GM19455 (cell line): Measurements from ENCODE around the gene PNPLA8.
"Not testable (repeated sequence)": the region's sequence is repeated elsewhere in the genome, so short reads cannot be mapped to it uniquely, and the experiment has no call there.

Experiments
- ATAC-seq: cut with Tn5 transposase; IDR thresholded peaks from one replicate; pipeline ENCODE4 v1.9.1; 2021; ENCODE audit not compliant: unreplicated experiment

The PNPLA8 gene, protein sequence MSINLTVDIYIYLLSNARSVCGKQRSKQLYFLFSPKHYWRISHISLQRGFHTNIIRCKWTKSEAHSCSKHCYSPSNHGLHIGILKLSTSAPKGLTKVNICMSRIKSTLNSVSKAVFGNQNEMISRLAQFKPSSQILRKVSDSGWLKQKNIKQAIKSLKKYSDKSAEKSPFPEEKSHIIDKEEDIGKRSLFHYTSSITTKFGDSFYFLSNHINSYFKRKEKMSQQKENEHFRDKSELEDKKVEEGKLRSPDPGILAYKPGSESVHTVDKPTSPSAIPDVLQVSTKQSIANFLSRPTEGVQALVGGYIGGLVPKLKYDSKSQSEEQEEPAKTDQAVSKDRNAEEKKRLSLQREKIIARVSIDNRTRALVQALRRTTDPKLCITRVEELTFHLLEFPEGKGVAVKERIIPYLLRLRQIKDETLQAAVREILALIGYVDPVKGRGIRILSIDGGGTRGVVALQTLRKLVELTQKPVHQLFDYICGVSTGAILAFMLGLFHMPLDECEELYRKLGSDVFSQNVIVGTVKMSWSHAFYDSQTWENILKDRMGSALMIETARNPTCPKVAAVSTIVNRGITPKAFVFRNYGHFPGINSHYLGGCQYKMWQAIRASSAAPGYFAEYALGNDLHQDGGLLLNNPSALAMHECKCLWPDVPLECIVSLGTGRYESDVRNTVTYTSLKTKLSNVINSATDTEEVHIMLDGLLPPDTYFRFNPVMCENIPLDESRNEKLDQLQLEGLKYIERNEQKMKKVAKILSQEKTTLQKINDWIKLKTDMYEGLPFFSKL

DNA sequence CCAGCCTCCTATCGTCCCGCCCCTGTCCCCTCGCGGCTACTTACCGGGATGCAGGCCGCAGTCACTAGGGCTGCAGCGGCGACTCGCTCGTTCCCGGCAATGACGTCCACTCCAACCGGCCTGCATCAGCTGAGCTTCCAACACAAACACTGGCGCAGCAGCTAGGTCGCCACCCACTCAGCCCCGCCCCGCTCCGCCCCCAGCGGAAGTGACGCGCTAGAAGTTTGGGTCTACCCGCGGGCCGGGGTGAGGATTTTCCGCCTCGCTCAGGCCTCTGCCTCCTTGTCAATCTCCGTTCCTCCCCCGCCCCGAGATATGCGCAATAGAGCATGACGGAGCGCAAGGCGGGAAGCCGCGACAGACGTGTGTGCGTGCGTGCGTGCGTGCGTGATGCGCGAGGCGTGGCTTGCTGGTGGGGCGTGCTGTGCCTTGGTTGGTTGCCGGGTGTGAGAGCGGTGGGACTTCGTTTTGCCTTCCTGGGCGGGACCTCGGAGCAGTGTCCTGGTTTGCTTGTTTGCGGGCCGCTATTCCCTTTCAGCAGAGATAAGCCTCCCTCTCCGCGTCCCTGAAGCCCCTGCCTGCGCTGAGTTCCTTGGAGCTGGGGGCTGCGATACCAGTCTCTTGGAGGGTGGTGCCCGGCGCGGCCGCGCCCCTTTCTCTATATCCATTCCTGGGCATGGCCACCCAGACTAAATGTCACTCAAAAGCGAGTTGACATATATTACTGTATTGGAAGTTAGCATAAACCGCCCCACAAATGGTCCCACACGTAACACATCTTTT lies at the start of gene PNPLA8:
PNPLA8 (minus strand) TSS at position 151 of the 783 bp plus-strand sequence. CDS start 10,644 bp downstream, outside the sequence.
- peak; percentile 94 for ATAC-seq

DNA sequence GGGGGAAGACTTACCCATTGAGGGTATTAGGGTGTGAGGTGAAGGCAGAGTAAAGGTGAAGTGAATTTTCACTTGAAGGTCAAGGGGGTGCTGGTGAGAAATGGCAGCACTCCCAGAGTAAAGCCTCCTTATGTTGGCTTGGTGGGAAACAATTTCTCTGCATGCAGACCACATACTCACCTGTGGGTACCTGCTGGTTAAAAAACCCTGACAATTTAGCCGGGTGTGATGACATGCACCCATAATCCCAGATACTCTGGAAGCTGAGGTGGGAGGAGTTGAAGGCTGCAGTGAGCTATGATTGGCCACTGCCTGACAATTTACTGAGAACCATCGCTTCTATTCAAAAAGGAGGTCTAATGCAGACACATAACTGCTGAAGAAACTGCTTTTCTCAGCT lies 49.2 kb upstream of the PNPLA8 start:
- ATAC-seq, result no peak

DNA sequence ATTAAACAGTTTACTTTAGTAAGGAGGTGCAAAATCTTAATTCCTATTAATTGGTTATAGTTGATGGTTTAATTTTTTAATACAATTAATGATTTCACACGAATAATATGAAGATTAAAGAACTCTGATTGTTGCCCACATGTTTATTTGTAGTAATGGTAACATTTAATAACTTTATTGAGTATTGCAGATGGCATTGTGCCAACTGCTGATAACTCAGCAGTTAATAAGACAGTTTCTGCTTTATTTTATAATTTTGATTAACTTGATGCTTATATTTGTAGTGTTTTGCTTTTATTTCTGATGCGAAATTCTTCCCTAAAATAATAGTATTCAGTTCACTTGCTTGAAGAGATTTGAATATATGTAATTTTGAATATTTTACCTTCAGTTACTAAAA lies 46.5 kb upstream of the PNPLA8 start:
- ATAC-seq, result no peak

DNA sequence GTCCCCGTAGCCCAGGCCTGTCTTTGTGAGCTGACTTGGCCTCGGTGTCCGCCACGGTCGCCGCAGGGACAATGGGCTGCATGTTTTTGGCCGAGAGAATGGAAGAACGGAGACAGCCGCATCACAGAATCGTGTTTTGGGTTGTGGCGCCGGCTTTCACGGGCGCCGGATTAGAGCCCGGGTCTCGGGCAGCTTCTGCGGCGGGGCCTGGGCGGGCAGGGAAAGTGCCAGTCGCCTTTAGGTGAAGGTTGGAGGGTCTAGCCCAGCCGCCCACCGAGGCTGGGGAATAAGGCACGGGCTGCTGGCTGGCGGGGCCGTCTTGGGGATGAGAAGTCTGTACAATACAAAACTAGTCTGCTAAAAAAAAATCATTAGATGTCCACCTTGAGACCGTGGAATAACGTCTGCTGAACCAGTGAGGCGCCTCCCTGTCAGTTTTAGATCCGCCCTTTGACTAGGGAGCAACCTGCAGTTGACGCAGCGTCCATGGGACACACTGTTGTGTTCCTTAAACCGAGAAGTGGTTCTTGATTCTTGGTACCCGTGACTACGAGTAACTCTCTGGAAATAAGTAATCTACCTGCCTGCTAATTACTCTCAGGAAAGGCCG lies 44.3 kb upstream of the PNPLA8 start:
- peak; percentile 28 for ATAC-seq

DNA sequence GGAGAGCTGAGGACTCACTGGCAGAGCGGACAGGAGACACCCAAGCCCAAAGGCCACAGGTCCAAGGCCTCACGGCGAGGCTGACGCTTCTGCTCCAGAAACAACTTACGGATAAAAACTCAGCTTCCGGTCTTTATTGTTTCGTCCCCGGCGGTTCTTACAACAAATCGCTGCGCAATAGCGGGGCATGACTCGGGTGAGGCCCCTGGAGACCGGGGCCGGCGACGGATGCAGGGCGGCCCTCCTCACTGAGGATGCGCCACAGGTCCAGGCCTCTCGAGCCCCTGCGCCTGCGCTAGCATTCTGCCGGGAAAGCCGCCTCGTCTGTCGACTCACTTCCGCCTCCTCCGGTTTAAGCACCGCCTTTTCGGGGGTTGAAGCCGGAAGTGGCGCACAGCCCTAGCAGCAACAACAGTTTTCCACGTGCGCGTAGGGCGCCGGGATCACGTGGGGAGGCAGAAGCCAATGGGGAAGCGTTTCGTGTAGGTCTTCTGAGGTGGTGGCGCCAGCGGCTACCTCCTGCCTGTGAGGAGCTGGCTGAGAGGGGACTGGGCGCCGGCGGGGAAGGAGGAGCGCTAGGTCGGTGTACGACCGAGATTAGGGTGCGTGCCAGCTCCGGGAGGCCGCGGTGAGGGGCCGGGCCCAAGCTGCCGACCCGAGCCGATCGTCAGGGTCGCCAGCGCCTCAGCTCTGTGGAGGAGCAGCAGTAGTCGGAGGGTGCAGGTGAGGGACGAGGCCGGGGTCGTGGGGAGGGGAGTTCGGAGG lies 43.6 kb upstream of the PNPLA8 start, which contains the start of the genes DNAJB9 and THAP5:
DNAJB9 (plus strand) TSS at position 494 of the 765 bp plus-strand sequence. CDS start 1,853 bp downstream, outside the sequence.
THAP5 (minus strand) TSS at position 326 of the 765 bp plus-strand sequence; CDS start at position 189, 137 bp downstream.
- peak; percentile 94 for ATAC-seq

DNA sequence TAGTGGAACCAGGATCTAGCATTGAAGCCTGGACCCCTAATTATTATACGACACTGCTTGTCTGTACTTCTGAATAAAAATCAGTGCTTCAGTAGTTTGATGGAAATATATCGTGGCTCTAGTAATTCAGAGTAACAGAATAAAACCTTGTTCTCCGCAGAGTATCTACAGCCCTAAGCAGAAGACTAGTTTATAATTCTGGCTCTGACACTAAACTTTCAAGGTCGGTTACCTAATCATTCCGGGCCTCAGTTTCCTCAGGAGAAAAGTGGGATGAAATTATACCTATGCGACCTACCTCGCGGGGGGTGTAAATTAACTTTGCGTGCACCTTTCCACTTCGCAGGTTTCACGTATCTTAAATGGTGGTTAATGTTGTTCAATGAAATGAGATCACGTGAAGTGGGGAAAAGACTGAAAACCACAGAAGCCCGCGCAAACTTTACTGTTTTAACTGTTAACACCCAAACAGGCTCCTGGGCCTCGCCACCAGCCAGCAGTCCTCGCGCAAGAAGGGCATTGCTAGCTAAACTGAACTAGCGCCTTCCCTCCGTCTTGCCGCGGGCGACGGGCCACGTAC lies 43.0 kb upstream of the PNPLA8 start:
- no peak for ATAC-seq

DNA sequence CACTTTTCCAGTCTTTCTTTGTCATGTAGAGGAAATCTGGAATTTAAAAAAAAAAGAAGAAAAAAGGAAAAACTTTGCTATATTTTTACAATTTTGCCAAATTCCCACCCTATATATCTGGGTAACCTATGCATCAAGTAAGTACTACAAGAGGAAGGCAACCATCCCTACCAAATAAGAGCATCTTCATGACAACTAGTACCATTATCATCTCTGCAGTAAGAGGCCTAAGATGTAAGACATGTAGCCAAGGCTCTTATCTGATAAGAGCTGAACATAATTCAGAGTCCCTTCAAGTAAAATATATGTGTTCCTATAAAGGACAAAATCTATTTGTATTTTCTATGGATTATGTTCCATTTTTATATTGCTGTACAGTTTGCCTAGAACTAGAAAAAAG lies 40.1 kb upstream of the PNPLA8 start:
- no peak for ATAC-seq

DNA sequence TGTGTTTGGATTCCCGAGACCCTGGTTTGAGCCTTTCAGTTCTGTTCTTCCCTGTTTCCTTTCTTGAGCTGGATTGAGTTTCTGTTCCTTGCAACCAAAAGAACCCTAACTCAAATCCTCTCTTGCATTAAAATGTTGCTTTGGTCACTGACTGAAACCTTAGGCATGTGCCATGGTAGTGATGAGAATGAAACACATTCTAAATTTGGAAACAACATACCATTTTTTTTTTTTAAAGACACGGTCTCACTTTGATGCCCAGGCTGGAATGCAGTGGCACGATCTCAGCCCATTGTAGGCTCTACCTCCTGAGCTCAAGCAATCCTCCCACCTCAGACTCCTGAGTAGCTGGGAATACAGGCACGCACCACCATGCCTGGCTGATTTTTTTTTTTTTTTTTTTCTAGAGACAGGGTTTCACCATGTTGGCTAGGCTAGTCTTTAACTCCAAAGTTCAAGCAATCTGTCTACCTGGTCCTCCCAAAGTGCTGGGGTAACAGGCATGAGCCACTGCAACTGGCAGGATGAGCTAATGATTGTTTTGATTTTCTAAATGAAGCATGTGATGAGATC lies 35.2 kb upstream of the PNPLA8 start:
- ATAC-seq, result no peak

DNA sequence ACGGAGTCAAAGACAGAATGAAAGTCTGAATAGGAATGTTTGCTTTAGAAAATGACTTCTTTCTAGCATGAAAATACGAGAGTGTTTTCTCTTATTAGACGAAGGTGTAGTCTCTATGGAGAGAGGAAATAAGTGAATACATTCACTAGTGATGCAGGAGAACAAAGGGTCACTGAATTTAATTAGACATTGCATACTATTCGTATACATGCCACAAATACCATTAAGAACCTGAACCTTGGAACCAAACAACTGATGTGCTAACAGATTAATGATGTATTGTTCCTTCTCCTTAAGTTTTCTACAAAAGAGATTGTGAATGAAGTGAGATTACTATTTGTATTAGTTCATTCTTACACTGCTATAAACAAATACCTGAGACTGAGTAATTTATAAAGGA lies 33.3 kb upstream of the PNPLA8 start:
- ATAC-seq, result no peak

DNA sequence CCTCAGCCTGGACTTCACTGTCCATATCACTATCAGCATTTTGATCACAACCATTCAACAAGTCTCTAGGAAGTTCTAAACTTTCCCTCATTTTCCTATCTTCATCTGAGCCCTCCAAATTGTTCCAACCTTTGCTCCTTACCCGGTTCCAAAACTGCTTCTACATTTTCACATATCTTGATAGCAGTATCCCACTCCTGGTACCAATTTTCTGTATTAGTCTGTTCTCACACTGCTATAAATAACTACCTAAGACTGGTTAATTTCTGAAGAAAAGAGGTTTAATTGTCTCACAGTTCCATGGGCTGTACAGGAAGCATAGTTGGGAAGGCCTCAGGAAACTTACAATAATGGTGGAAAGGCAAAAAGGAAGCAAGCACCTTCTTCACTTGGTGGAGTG lies 31.7 kb upstream of the PNPLA8 start:
- no peak for ATAC-seq

DNA sequence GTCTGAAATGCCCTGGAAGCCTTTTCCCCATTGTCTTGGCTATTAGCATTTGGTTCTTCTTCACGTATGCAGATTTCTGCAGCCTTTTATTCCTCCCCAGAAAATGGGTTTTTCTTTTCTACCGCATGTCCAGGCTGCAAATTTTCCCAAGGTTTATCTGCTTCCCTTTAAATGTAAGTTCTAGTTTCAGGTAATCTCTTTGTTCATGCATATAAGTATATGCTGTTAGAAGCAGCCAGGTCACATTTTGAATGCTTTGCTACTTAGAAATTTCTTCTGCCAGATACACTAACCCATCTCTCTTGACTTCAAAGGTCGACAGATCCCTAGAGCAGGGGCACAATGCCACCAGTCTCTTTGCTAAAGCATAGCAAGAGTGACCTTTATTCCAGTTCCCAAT lies 31.3 kb upstream of the PNPLA8 start:
- no peak for ATAC-seq

DNA sequence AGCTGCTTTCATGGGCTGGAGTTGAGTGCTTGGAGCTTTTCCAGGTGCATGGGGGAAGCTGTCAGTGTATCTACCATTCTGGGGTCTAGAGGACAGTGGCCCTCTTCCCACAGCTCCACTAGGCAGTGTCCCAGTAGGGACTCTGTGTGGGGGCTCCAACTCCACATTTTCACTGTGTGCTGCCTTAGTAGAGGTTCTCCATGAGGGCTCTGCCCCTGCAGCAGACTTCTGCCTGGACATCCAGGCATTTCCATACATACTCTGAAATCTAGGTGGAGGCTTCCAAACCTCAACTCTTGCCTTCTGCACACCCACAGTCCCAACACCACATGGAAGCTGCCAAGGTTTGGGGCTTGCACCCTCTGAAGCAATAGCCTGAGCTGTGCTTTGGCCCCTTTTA lies 30.7 kb upstream of the PNPLA8 start:
- not testable (repeated sequence) for ATAC-seq

DNA sequence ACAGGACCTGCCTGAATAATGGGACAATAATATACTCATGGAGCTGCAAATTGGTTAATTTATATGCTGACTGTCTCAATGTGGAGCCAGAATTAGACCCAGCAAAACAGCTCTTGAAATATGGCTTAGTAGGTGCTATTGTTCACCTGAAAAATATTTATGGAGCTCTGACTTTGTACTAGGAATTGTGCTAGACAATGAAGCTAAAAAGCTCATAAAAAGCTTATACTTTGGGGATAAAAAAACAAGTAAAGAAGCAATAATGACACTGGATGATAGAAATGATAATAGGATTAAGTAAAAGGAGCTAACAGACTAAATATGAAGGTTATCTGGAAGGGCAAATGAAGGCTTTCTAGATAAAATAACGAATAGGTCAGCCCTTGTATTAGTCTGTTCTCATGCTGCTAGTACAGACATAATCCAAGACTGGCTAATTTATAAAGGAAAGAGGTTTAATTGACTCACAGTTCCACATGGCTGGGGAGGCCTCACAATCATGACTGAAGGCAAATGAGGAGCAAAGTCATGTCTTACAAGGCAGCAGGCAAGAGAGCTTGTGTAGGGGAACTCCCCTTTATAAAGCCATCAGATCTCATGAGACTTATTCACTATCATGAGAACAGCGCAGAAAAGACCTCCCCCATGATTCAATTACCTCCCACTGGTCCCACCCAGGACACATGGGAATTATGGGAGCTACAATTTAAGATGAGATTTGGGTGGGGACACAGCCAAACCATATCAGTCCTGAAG lies 22.4 kb upstream of the PNPLA8 start:
- ATAC-seq, result not testable (repeated sequence)

DNA sequence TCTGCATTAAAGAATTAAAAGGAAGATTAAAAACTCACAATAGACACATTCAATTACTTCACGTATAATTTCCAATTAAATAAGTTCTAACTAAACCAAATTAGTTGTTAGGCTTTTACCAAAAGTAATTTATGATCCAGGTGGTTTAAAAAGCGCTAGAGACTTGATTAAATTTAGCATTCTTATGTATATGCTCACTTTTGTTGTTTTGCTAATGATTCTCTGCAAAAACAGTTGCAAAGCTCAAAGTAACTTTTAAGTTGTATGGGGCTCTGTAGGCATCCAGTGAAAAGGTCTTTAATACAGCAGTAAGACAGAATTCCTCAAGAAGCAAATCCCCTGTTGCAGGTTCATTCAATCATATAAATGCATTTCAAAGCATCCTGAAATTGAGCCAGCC lies 15.5 kb upstream of the PNPLA8 start:
- ATAC-seq, result no peak

DNA sequence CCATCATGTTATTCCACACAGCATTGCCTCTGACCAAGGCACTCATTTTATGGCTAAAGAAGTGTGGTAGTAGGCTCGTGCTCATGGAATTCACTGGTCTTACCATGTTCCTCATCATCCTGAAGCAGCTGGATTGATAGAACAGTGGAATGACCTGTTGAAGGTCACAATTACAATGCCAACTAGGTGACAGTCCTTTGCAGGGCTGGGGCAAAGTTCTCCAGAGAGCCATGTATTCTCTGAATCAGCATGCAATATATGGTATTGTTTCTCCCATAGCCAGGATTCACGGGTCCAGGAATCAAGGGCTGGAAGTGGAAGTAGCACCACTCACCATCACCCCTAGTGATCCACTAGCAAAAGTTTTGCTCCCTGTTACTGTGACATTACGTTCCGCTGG lies 12.8 kb upstream of the PNPLA8 start:
- ATAC-seq, result not testable (repeated sequence)

DNA sequence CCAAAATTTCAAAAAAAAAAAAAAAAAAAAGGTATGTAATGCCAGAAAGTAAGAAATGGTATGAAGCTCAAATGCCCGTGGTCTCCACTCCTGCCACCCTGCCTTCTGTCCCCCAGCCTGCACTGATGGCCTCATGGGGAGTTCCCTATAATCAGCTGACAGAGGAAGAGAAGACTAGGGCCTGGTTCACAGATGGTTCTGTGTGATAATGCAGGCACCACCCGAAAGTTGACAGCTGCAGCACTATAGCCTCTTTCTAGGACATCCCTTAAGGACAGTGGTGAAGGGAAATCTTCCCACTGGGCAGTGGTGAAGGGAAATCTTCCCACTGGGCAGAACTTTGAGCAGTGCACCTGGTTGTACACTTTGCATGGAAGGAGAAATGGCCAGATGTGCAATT lies 12.3 kb upstream of the PNPLA8 start:
- not testable (repeated sequence) for ATAC-seq

DNA sequence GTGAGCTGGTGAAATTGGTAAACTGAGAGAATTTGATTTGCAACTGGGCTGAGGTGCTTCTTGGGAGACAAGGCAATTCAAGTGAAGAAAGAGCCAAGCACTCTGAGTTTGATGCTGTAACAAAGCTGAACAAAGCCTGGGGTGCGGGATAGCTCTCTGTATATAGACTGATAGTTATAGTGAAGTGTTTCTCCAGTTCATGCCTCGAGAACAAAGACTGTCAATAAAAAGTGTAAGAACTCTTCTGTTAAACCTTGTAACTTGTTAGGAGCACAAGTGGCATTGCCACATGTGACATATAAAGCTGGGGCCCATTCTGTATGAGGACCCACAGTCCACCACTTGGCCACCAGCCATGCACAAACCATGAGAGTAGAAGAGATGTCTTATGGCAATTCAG lies 11.3 kb upstream of the PNPLA8 start:
- no peak for ATAC-seq

DNA sequence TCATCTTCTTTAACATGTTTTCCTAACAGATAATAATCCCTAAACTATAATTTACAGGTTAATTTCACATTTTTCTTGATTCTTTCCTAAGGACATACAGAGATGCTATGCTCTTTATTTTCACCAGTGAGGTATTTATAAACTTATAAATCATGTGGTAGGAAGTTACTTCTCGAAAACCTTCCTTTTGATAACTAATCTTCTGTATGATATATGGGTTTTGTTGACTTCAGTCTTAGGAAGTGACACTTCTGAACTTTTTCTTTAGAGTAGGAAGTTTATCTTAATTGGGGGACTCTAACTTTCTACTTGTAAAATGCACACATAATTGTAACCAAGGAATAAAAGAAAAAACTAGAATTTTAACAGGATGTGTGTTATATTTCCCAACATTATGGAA lies 9.8 kb upstream of the PNPLA8 start:
- ATAC-seq, result no peak

DNA sequence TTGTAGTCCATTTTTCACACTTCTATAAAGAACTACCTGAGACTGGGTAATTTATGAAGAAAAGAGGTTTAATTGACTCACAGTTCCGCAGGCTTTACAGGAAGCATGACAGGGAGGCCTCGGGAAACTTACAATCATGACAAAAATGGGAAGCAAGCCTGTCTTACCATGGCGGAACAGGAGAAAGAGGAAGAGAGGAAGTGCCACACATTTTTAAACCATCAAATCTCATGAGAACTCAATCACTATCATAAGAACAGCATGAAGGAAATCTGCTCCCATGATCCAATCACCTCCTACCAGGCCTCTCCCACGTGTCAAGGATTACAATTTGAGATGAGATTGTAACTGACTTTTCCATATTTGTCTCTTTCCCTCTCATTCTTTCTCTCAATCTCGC lies 9.3 kb upstream of the PNPLA8 start:
- no peak for ATAC-seq
